Measurements from ENCODE around the gene ARHGAP23.

DNA sequence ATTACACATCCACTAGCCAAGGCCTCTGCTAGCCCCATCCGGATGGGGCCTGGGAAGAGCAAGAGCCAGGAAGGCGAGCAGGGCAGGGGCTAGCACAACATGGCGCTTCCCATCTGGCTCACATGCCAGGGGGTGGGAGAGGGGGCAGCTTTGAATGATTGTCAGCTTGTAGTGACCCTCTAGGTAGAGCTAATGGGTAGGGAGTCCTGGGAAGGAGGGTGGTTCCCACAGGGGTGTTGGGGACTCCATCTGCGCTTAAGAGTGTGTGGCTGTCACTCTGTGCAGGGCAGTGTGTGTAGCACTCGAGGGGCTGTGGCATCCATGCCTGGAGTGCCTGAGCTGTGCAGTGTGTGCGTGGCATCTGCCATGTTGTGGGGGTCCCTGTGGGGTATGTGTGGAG, 24.5 kb downstream of the ARHGAP23 start:
- TF ChIP-seq CTCF (IDR thresholded peaks at IDR 0.05; ENCODE audit: extremely low read depth in 1 of 2, insufficient read depth in 1 of 2, low read depth in 1 of 2, low read length in 2 of 2) (no peak), POLR2AphosphoS5 (IDR thresholded peaks at IDR 0.05; ENCODE audit: insufficient read depth, low read depth, low read length) (no peak)
